GM21390 (cell line): Measurements from ENCODE around the gene TEPSIN.

Experiments
- ATAC-seq: cut with Tn5 transposase; IDR thresholded peaks from one replicate; pipeline ENCODE4 v1.9.1; 2021; ENCODE audit not compliant: unreplicated experiment

The TEPSIN gene

GRCh38 chr17:81200695-81201580, 37.9 kb downstream of the TEPSIN start:
- no peak for ATAC-seq

- no peak for ATAC-seq
Observed at GRCh38 chr17:81200201-81200600, 38.7 kb downstream of the TEPSIN start.

- no peak for ATAC-seq
Observed at GRCh38 chr17:81199482-81199830, 39.4 kb downstream of the TEPSIN start.

- no peak for ATAC-seq
Observed at GRCh38 chr17:81198826-81199481, 39.9 kb downstream of the TEPSIN start.

GRCh38 chr17:81197831-81198490, 40.9 kb downstream of the TEPSIN start:
- ATAC-seq = no peak

- no peak for ATAC-seq
Observed at GRCh38 chr17:81197409-81197795, 41.5 kb downstream of the TEPSIN start.

GRCh38 chr17:81196505-81197408, 42.1 kb downstream of the TEPSIN start:
- ATAC-seq = no peak

- ATAC-seq = no peak
Observed at GRCh38 chr17:81195941-81196495, 42.8 kb downstream of the TEPSIN start.

GRCh38 chr17:81194941-81195901, 43.6 kb downstream of the TEPSIN start:
- ATAC-seq = no peak

GRCh38 chr17:81194225-81194760, 44.6 kb downstream of the TEPSIN start:
- ATAC-seq = no peak

- no peak for ATAC-seq
Observed at GRCh38 chr17:81193470-81194224, 45.2 kb downstream of the TEPSIN start.

GRCh38 chr17:81193051-81193410, 45.8 kb downstream of the TEPSIN start:
- ATAC-seq = no peak

- no peak for ATAC-seq
Observed at GRCh38 chr17:81192386-81193050, 46.3 kb downstream of the TEPSIN start.

GRCh38 chr17:81191646-81192045, 47.2 kb downstream of the TEPSIN start:
- no peak for ATAC-seq

- ATAC-seq = no peak
Observed at GRCh38 chr17:81191116-81191515, 47.7 kb downstream of the TEPSIN start.

GRCh38 chr17:81190591-81190990, 48.3 kb downstream of the TEPSIN start:
- ATAC-seq = no peak

GRCh38 chr17:81189670-81190530, 49.0 kb downstream of the TEPSIN start:
- no peak for ATAC-seq
